DND-41 (cell line): ENCODE results near the gene CCDC157.

Experiments used
- ATAC-seq: fragments of 200-7000 bp; cut with Tn5 transposase; 3 replicates; pipeline ENCODE4 v1.9.1; 2021; ENCODE audit warnings: low read depth; ENCODE audit not compliant: insufficient read depth
- DNase-seq: peaks from one replicate; pipeline ENCODE4 v3.0.0-alpha.2; 2020
- H2AFZ ChIP-seq: 2 replicates; pipeline ENCODE4 v1.6.0; 2012; ENCODE audit warnings: low read depth, low read length
- H3K27ac ChIP-seq: 2 replicates; pipeline ENCODE4 v1.5.1; 2012; ENCODE audit warnings: low read length, inconsistent platforms
- H3K27me3 ChIP-seq: fragments of 200-600 bp; sonication (generic); 2 replicates; pipeline ENCODE4 v1.6.0; 2012; ENCODE audit warnings: low read length, mild to moderate bottlenecking, inconsistent platforms; ENCODE audit not compliant: insufficient read depth, poor library complexity
- H3K36me3 ChIP-seq: 2 replicates; pipeline ENCODE4 v1.5.1; 2012; ENCODE audit warnings: low read length, inconsistent platforms; ENCODE audit not compliant: insufficient read depth
- H3K4me1 ChIP-seq: 2 replicates; pipeline ENCODE4 v1.5.1; 2012; ENCODE audit warnings: mild to moderate bottlenecking, low read length; ENCODE audit not compliant: insufficient read depth
- H3K4me2 ChIP-seq: 2 replicates; pipeline ENCODE4 v1.6.0; 2012; ENCODE audit warnings: mild to moderate bottlenecking, moderate library complexity, low read length, inconsistent platforms; ENCODE audit not compliant: insufficient read depth
- H3K4me3 ChIP-seq, 2 experiments: fragments of 200-600 bp in 1 of 2; shearing (Covaris generic) in 1 of 2; 2 replicates each; pipeline ENCODE4 v1.5.1; 2012 to 2016; ENCODE audit warnings: inconsistent platforms in 2 of 2, low read length in 2 of 2, mild to moderate bottlenecking in 2 of 2, low read depth in 1 of 2, moderate library complexity in 1 of 2
- H3K79me2 ChIP-seq: 2 replicates; pipeline ENCODE4 v1.6.0; 2012; ENCODE audit warnings: low read length, inconsistent platforms; ENCODE audit not compliant: insufficient read depth
- H3K9ac ChIP-seq: 2 replicates; pipeline ENCODE4 v1.6.0; 2012; ENCODE audit warnings: low read depth, mild to moderate bottlenecking, inconsistent platforms, low read length, moderate library complexity
- H3K9me3 ChIP-seq: 2 replicates; pipeline ENCODE4 v1.5.1; 2012; ENCODE audit warnings: low read length, moderate library complexity, mild to moderate bottlenecking, inconsistent platforms; ENCODE audit not compliant: insufficient read depth, severe bottlenecking
- H4K20me1 ChIP-seq: 2 replicates; pipeline ENCODE4 v1.6.0; 2012; ENCODE audit warnings: low read length; ENCODE audit not compliant: insufficient read depth
- EZH2 ChIP-seq: IDR thresholded peaks from 3 replicates; pipeline ENCODE4 v1.6.1; 2012; ENCODE audit warnings: borderline replicate concordance, low read depth, mild to moderate bottlenecking, moderate library complexity, low read length, inconsistent platforms; ENCODE audit not compliant: severe bottlenecking
- TF ChIP-seq, protein P1 (sequence below): IDR thresholded peaks from 2 replicates; pipeline ENCODE4 v1.5.1; 2012; ENCODE audit warnings: borderline replicate concordance, low read length, moderate library complexity, mild to moderate bottlenecking; ENCODE audit not compliant: poor library complexity, severe bottlenecking; ENCODE audit errors: extremely low read depth

The CCDC157 gene

DNA sequence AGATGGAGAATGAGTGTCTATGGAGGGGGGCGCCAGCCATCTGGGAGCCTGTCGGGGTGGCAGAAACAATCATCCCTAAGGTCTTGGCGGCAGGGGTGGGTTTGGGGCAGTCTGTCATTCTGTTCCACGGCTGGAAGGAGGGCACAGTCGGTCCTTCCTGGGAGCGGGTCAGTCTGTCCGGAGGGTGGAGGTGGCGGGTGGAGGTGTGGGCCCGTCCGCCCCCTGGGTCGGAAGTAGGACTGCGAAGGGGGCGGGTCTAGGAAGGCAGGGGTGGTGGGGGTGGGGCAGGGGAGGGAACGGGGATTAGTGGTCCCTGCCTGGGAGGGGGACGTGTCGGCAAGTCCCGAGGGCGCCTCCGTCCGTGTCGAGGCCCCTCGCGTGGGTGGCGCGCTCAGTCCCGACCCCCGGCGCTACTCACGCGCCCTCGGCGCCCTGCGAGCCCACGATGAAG is 30.5 kb upstream of the CCDC157 start:
- H3K36me3 ChIP-seq = peaks cover 42% of the 10 kb centered on the region
- H3K79me2 ChIP-seq = peaks cover 54% of the 10 kb centered on the region
- peak overlapping the region; percentile 85 to 94; a peak in 3 of 4 replicates for H3K4me3 ChIP-seq
- DNase-seq (peak; percentile 51), ATAC-seq (peak; percentile 28)
- no peak for TF ChIP-seq EZH2
- TF ChIP-seq, protein P1, sequence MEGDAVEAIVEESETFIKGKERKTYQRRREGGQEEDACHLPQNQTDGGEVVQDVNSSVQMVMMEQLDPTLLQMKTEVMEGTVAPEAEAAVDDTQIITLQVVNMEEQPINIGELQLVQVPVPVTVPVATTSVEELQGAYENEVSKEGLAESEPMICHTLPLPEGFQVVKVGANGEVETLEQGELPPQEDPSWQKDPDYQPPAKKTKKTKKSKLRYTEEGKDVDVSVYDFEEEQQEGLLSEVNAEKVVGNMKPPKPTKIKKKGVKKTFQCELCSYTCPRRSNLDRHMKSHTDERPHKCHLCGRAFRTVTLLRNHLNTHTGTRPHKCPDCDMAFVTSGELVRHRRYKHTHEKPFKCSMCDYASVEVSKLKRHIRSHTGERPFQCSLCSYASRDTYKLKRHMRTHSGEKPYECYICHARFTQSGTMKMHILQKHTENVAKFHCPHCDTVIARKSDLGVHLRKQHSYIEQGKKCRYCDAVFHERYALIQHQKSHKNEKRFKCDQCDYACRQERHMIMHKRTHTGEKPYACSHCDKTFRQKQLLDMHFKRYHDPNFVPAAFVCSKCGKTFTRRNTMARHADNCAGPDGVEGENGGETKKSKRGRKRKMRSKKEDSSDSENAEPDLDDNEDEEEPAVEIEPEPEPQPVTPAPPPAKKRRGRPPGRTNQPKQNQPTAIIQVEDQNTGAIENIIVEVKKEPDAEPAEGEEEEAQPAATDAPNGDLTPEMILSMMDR = no peak
- peak overlapping the region; percentile 69 for H2AFZ ChIP-seq
- peaks cover 30% of the 10 kb centered on the region for H4K20me1 ChIP-seq
- peak overlapping the region; percentile 98 for H3K4me2 ChIP-seq
- H3K27me3 ChIP-seq = no peaks in the 10 kb centered on the region
- no peaks in the 10 kb centered on the region for H3K9me3 ChIP-seq
- H3K4me1 ChIP-seq = peaks cover 60% of the 10 kb centered on the region
- H3K27ac ChIP-seq = peak overlapping the region; percentile 74
- H3K9ac ChIP-seq = peak overlapping the region; percentile 86

- Histone ChIP-seq H3K9ac (peak within 1 kb of the TSS; percentile 86), H3K4me1 (peaks cover 55% of the 10 kb centered on the region), H2AFZ (peak within 1 kb of the TSS; percentile 89), H3K36me3 (peaks cover 39% of the 10 kb centered on the region), H3K27ac (peak within 1 kb of the TSS; percentile 74), H3K4me3 (peak within 1 kb of the TSS; percentile 85 to 94; a peak in 3 of 4 replicates), H3K9me3 (no peaks in the 10 kb centered on the region), H3K4me2 (peak within 1 kb of the TSS; percentile 98), H3K79me2 (peaks cover 49% of the 10 kb centered on the region), H3K27me3 (no peaks in the 10 kb centered on the region), H4K20me1 (peaks cover 25% of the 10 kb centered on the region)
- DNase-seq (peak; percentile 93), ATAC-seq (peak; percentile 72)
- no peak for TF ChIP-seq EZH2
- TF ChIP-seq, protein P1 = no peak
Measured at GRCh38 chr22:30326706-30327362, 30.0 kb upstream of the CCDC157 start, which contains the start of gene TBC1D10A. TSS of gene TBC1D10A (minus strand) at chr22:30326941. CDS start at chr22:30326881, 60 bp downstream.

GRCh38 chr22:30327864-30328345 is 28.9 kb upstream of the CCDC157 start:
- Histone ChIP-seq H3K9ac (peak overlapping the region; percentile 59), H3K9me3 (no peaks in the 10 kb centered on the region), H3K4me3 (peak overlapping the region in 1 of 2 experiments; percentile 74; a peak in 1 of 4 replicates), H3K4me1 (peaks cover 44% of the 10 kb centered on the region), H3K4me2 (peak overlapping the region; percentile 92; the same call in 1 of the 2 replicates), H4K20me1 (peaks cover 22% of the 10 kb centered on the region), H2AFZ (no peak overlapping the region), H3K27me3 (no peaks in the 10 kb centered on the region), H3K27ac (no peak overlapping the region), H3K36me3 (peaks cover 42% of the 10 kb centered on the region), H3K79me2 (peaks cover 38% of the 10 kb centered on the region)
- ATAC-seq (no peak), DNase-seq (no peak)
- no peak for TF ChIP-seq EZH2
- TF ChIP-seq, protein P1 = no peak
